T-helper 22 cell (primary cell): ENCODE measurements around the gene MED31.
"Not testable (repeated sequence)": the region's sequence is repeated elsewhere in the genome, so short reads cannot be mapped to it uniquely, and the experiment has no call there.

Source experiments
- DNase-seq: peaks from one replicate; pipeline ENCODE4 v3.0.0-alpha.2; 2020; ENCODE audit warnings: low read depth

Gene MED31

DNA sequence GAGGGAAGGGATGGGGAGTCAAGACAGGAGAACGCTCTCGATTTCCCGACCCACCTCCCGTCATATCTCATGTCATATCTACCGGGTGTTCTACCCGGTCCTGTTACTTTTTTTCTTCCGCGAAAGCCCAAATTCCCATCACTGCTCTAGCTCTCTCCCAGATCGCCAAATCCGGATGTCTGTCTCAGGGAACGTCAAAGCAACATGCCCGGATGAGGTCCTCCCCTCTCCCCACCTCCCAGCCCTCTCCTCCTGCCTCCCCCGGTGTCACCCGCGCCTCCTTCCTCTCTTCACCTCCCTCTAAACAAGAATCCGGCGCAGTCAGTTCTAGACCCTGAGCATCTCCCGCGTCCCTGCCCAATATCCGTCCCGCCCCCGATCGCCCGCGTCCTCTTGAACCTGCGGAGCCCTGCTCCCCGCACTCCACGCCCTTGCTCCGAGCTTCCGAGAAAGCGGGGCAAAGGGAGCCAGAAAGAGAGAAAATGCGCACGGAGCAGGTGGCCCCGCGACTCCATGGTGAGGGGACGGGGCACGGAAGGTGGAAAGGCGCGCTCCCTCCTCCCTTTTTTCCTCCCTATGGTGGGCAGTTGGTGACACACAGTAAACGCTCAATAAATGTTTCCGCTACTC is 4.4 kb upstream of the MED31 start:
- DNase-seq, result not testable (repeated sequence)

DNA sequence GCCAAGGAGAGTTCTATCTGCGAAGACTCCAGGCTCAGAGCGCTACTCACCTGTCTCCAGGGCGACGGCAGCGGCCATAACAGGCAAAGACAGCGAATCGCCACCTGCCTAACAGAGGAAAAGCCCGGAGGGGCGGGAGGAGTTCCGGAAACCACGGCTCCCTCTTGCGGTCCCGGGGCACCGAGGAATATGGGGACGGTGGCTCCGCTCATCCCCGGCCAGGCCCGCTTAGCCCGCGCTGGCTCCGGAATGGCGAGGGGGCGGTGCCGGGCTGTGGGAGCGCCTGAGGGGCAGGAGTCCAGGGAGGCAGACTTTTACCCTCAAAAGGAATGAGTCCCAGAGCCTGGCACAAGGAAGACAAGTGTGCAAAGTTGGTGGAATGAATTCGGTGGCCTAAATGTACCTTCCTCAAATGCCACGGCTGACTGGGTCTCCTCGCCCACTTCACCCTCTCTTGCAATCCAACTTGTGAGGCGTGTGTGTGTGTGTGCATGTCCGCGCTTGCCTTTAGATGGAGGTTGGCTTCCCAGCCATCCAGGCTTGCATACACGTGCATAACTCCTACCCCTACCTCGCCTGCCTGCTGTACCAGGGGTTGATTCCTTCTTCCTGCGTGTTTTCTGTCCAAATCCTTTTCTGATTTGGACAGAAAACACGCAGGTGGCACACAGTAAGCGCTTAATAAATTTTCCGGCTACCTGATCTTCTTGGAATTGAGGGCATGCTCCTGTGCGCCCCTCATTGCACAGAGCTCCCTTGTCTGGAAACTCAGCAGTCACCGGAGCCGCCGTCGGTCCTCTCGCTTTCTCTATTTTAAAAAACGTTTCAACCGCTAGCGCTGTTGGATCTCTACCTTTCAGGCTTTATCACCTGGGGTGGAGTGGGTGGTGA is 3.7 kb upstream of the MED31 start:
- no peak for DNase-seq

DNA sequence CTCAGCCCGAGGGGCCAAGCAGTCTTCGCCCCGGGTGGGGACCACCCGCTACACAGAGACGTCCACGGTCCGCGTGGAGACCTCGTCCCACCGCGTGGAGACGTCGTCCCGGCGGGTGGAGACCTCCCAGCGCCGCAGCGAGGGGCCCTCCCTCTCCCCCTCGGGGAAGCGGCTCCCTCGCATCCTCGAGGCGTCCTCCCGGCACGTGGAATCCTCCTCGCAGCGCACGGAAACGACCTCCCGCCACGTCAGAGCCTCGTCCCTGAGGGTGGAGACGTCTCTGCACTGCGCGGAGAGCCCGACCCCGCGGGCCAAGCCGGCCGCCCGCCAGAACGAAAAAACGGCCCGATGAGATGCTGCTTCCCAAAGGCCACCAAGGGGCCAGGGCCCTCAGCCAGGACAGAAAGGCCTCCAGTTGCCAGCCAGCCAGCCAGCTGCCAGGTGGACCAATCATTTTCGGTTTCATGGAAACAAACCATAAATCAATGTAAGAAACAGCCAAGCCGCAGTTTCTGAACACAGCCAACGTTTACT is 581 bp upstream of the MED31 start:
- no peak for DNase-seq

DNA sequence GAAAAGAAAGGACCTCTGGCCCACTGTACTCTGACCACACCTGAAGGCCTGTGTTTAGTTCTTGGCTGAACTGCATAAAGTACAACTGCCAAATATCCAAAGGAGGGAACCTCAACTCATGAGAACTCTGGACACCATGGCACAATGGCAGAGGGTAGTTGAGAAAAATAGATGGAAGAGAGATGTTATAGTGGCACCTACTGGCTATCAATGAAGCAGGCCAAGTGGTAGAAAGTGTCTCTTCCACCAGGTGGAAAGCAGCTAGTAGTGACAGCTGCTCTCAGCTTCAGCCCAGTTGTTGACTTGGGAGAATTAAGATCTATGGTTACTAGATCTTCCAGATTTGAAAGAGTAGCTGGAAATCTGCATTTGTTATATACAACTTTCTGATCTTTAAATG is 3.2 kb downstream of the MED31 start:
- no peak for DNase-seq

DNA sequence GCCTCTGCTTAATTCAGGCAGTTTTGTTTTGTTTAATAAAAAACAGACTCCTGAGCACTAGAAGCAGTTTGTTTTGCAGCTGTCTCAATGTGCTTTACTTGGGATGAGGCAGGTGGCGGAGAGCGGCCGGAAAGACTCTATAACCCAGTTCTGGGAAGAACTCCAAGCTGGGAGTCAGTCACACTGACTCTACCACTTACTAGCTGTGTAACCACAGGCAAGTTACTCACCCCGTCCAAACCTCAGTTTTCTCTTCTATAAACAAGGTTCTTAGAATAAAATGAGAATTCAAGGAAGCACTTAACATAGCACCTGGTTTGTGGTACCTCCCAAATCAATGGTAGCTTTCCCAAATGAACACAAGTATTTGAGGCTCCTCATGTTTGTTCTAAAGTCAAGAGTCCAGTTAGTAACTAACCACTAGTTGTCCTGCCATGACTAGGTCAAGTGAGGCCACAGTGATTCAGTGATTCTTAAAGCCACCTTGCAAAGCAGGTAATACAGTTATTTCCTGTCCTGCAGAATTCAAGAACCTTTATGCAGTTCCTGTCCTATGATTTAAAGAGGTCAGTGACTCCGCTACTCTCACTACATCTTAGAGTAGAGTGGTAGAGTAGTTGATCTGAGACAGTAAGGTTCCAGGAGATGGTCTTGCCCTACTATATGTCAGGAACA is 7.8 kb downstream of the MED31 start:
- no peak for DNase-seq

DNA sequence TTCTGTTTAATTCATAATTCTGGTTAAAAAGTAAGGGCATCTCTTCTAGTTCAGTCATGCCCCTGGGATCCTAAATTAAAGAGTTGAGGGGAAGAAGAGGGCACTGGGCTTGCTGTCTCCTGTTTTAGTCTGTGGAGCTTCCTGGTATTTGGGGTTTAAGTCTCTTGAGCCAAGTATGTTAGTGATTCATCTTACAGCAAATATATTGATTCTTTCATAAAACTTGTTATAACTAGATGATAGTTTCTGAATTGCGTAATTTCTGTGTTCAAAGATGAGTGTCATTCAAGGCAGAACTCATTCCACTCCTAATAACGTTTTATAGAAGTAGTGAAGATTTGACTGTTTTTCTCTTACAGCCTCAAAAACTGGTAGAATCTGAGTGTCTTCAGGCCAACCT is 8.8 kb downstream of the MED31 start:
- no peak for DNase-seq

DNA sequence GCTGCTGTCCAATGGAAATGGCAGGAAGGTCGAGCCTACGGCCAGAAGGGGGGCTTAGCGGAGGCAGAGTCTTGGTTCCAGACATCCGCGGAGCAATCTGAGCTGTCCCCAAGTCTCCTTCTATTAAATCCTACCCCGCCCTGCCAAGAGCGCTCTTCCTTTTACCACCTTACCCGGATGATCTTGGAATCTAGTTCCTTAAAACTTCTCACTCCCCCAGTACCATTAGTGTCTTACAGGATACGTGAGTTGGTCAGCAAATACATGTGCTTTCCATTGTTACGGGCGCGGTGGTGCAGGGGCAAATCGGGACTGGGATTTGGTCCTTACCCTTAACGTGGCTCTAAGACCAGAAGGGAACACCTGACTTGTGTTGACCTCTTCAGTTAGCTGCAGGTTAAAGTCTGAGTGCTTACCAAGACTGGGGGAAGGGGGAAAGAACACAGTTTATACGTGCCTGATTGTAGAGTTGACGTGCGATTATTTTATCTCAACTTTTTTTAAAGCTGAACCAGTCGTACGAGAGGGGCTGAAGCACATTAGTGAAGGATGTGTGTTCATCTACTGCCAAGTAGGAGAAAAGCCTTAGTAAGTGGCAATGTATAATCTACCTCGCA is 10.1 kb downstream of the MED31 start:
- DNase-seq, result no peak

DNA sequence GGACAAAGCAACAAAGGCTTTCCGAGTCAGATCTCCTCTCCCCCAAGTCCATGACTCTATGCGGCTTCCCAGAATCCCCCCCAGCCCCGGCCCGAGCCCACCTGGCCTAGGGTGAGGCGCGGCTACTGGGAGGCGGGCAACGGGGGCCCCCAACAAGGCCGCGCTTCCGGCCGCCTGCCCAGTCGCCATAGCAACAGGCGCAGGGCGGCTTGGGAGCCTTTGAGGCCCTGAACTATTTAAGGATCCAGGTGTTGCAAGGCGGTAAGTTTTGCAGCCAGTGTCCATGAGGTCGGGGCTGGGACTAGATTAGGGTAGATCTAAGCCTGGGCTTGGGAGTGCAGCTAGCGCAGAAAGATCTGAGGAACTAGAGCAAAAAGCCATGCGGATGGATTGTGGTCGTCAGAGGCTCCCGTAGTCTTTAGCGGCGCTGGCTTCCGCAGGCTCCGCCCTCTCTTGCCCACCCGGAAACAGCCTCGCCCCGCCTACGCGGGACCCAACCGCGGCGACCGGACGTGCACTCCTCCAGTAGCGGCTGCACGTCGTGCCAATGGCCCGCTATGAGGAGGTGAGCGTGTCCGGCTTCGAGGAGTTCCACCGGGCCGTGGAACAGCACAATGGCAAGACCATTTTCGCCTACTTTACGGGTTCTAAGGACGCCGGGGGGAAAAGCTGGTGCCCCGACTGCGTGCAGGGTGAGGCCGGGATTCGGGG is 10.7 kb downstream of the MED31 start, which contains the start of the genes KIAA0753 and TXNDC17:
Gene KIAA0753 (minus strand): TSS at position 176 of the 711 bp plus-strand sequence. CDS start 5,608 bp downstream, outside the sequence.
Gene TXNDC17 (plus strand): TSS at position 525 of the 711 bp plus-strand sequence. CDS start 23 bp downstream, at position 548.
- DNase-seq, result peak; percentile 79

DNA sequence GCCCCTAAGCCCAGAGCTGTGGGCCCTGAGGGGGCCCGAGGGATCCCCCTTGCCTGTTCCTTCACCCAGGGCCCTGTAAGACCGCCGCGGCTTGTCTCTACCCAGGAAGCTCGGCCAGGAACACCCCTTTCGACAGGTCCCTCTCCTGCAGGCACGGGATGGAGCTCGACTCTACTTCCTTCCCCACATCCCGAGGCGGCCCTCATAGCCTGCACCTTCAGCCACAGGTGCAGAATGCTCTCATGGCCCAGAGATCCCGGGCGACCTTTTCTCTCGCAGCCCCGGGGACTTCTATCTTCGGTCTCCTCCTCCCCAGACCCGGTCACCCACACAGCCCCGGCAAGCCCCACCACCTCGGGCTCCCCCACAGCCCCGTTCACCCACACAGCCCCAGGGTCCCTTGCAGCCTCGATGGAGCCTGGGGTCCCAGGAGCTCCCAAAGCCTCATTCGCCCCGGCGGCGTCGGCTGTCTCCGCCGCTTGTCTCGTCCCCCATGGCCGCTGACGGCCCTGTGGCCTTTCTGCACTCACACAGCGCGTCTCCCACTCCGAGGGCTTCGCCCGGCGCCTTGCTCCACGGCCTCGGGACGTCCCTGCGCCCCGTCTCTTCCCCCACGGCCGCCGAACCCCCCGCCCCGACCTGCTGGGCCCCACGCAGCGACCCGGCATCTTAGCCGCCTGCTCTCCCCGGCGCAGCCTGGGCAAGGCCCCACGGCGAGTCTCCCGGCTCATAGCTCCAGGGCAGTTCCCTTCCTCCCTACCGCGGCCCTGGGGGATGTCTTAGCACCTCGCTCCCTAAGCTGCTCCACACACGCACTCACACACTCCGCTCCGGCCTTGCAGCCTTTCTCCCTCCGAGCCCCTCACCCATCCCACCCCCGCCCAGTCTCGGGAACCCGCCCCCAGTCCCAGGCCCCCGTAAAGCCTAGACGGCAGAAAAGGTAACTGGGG is 11.5 kb downstream of the MED31 start:
- no peak for DNase-seq

DNA sequence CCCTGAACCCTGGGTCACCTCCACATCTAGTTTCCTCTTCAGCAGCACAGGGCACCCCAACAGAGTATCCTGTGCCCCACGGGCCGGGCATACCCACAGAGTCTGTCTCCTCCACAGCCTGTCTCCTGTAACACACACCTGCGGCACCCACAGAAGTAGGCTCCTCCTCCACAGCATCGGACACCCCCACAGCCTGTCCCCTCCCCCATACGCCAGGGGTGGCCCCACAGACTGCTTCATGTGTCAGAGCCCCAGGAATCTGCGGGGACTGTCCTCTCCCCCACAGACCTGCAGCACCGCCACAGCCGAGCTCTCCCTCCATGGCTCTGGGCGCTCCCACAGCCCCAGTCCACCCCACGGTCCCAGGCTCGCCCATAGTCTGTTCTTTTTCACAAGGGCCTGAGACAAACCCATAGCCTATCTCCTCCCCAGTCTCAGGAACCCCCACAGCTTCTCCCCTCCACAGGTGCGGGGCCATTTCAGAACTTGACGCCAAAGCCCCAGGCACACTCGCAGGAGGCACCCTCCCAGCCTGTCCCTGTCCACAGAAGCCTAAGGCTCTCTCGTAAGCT is 12.3 kb downstream of the MED31 start:
- no peak for DNase-seq

DNA sequence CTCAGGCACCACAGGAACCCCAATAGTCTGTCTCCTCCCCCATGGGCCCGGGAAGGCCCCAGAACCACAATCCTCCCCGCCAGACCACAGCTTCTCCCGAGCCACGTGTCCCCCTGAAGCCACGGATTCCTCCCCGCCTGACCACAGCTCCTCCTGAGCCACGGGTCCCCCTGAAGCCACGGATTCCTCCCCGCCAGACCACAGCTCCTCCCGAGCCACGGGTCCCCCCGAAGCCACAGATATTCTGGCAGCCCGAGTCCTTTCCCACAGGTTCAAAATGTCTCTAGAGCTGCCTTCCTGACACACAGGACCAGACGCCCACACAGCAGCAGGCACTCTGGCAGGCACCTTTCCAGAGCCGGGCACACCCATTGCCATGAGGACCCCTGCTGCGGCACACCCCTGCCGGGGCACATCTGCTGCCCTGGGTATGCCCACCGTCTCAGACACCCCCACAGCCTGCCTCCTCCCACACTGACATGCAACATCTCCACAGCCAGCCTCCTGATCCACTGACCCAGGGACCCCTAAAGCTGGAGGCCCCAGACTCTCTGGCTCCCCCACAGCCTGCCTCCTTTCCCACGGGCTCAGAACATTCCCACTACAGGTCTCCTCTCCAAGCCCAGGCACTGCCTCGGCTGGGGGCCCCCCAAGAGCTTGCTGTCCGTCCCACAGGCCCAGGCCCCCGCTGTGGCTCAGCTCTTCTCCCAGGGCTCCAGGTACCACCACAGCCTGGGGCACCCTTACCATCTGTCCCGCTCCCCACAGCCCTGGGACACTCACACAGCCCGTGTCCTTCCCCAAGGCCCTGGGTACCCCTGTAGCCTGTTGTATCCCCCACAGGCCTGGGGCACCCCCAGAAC is 13.1 kb downstream of the MED31 start:
- DNase-seq, result no peak

DNA sequence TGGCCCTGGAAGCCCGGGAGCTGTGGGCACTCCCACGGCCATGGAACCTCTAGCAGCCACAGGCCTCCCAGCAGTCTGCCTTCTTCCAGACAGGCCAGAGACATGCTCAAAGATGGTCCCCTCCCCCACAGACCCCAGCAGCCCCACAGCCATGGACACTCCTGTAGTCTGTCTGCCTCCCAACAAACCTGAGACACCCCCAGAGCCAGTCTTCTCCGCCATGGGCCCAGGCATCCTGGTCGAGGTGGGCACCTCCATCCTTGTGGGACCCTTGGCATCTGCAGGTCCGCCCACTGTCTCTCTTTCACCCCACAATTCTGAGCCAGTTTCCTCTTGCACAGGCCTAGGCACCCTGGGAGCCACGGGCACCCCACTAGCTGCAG is 14.0 kb downstream of the MED31 start:
- no peak for DNase-seq

DNA sequence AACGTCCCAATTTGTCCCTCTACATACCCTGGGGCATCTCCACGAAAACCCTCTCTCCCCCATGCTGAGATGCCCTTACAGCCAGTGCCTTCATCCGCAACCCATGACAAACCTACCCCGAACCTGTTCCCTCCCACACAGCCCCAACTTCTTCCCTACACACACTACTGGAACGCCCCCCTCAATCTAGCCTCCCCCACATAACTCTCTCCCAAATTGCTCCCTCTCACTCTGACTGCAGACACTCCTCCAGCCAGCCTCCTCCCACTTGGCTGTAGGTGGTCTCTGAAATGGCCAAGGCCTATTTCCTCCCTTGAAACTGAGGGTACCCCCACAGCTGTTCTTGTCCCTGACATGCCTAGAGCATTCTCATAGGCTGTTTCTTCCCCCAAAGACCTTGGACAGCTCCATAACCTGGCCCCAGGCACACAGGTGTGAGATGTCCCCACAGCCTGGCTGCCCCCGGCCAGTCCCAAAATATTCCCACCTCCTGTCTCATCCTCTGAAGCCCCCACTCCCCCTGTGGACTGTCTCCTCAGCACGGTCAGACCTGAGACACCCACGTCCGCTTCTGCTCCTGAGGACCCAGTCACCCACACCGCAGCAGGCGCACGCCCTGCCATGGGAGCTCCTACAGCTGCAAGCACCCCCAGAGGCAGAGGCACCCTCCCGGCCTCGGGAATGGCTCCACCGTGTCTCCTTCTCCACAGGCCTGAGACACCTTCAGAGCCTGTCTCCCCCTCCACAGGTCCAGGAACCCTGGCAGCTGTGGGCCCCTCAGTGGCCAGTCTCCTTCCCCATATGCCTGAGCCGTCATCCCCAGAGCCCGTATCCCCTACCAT is 14.6 kb downstream of the MED31 start:
- no peak for DNase-seq

DNA sequence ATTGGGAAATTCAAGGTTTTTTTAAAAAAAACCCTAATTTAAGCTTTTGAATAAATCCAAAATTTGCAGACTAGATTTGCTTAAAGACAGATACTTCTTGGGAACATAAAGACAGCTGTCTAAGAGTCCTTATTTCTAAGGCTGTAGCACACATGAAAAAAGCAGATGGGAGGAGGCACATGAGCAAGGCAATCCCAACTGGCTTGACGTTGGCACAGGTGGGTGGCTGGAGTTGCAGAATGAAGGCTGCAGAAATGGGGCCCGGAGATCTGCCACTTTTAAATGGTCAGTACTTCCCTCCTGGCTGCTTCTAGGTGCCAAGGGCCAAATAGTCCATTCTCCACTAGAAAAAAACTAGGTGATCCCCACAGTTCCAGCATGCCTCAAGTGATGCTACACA is 15.3 kb downstream of the MED31 start:
- no peak for DNase-seq

DNA sequence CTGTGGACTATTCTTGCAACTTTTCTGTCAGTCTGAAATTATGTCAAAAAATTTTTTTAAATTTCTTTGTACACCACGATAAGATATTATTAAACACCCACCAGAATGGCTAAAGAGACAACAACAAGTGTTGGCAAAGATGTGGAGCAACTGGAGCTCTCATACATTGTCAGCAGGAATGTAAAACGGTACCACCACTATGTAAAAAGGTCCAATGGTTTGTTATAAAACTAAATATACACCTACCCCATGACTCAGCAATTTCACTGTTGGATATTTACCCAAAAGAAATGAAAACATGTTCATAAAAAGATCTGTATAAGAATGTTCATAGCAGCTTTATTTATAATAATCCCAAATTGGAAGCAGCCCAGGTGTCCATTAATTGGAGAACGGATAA is 18.1 kb downstream of the MED31 start:
- DNase-seq, result no peak

DNA sequence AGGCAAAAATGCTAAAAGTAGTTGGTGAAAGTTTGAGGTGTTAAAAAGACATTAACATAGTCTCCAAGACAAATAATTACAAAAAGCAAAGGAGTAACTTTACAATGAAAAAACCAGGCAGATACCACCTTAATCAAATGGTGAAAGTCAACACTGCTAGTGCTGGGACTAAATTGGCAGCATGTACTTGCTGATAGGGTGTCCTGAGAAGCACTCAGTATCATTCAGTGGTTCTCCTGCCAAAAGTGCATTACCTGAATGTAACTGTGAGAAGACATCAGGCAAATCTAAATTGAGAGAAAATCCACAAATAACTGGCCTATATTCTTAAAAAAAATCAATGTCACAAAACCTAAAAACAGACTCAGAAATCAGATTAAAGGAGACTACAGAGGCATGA is 18.9 kb downstream of the MED31 start:
- no peak for DNase-seq

DNA sequence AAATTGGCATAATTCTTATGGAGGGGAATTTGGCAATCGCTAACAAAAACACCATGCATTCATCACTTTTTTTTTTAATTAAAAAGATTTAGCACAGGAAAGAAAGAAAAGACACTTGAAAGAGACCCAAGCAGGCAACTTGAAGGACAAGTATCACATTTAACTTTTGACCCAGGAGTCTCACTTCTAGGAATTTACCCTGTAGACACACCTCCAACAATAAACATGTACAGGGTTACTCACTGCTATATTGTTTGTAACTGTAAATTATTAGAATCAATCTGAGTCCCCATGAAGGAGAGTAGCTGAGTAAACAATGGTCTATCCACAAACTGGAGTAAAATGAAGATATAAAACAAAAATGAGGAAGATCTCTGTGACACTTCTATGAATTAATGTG is 21.0 kb downstream of the MED31 start:
- DNase-seq, result no peak

DNA sequence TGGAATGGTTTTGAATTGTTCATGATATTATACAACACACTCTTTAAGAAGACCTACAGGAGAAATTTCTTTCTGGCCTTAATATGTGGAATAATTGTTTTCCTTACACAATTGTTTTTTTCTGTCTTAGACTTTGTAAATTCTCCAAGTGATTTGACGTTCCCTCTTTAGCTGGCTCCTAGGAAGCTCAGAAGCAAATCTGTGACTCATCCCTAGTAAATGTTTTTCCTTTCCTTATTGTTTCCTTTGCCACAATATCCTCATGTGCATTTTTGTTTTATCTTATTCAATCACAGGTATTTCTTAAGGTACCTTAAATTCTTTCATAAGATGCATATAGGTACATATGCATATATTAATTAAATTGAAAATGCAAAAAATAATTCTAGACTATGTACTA is 24.4 kb downstream of the MED31 start:
- no peak for DNase-seq
